ENCODE measurements around the gene TNFRSF12A. TPM values are rescaled to one million over a fixed set of nuclear protein-coding genes. Genes with fewer than 3 reads are reported as not detected.

Gene TNFRSF12A
- total RNA-seq, 1 donor from 2014 or later = 44.3 TPM

DNA sequence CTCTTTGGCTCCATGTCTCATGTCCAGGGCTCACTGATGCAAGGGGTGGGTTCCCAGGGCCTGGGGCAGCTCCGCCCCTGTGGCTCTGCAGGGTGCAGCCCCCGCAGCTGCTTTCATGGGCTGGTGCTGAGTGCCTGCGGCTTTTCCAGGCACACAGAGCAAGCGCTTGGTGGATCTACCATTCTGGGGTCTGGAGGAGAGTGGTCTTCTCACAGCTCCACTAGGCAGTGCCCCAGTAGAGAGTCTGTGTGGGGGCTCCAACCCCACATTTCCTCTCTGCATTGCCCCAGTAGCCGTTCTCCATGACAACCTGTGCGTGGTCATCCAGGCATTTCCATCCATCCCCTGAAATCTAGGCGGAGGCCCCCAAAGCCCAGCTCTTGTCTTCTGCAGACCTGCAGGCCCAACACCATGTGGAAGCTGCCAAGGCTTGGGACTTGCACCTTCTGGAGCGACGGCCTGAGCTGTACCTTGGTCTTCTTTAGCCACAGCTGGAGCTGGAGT lies 50.5 kb downstream of the TNFRSF12A start:
- H3K36me3 Mint-ChIP-seq (ENCODE audit: insufficient read depth) = no peaks in the 10 kb centered on the region
- no peaks in the 10 kb centered on the region for H3K4me1 Mint-ChIP-seq (ENCODE audit: low read depth)
- DNase-seq (ENCODE audit: low spot score, unreplicated experiment) = no peak
- H3K27me3 Mint-ChIP-seq = peaks cover 40% of the 10 kb centered on the region
- no peak overlapping the region for H3K4me3 Mint-ChIP-seq (ENCODE audit: low read depth)
- H3K9me3 Mint-ChIP-seq (ENCODE audit: low read depth) = no peaks in the 10 kb centered on the region
- H3K27ac Mint-ChIP-seq = no peak overlapping the region
- TF ChIP-seq, protein P1, sequence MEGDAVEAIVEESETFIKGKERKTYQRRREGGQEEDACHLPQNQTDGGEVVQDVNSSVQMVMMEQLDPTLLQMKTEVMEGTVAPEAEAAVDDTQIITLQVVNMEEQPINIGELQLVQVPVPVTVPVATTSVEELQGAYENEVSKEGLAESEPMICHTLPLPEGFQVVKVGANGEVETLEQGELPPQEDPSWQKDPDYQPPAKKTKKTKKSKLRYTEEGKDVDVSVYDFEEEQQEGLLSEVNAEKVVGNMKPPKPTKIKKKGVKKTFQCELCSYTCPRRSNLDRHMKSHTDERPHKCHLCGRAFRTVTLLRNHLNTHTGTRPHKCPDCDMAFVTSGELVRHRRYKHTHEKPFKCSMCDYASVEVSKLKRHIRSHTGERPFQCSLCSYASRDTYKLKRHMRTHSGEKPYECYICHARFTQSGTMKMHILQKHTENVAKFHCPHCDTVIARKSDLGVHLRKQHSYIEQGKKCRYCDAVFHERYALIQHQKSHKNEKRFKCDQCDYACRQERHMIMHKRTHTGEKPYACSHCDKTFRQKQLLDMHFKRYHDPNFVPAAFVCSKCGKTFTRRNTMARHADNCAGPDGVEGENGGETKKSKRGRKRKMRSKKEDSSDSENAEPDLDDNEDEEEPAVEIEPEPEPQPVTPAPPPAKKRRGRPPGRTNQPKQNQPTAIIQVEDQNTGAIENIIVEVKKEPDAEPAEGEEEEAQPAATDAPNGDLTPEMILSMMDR (IDR thresholded peaks at IDR 0.05; ENCODE audit: unreplicated experiment) = no peak

DNA sequence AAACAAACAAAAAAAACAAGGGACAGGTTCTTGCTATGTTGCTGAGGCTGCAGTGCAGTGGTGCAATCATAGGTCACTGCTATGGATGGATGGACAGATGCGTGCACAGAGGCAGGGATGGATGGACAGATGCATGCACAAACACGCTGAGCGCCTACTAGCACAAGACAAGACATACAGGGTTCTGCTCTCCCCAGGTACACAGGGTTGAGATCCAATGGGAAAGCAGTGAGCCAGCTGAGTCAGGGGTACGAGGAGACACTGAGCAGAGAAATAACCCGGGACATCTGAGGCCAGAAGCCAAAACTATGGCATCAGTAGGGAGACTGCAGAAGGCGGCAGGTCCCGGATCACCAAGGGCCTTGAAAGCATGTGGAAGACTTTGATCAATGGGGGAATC lies 51.5 kb downstream of the TNFRSF12A start:
- H3K9me3 Mint-ChIP-seq (ENCODE audit: low read depth) = no peaks in the 10 kb centered on the region
- H3K4me1 Mint-ChIP-seq (ENCODE audit: low read depth) = no peaks in the 10 kb centered on the region
- TF ChIP-seq, protein P1 (IDR thresholded peaks at IDR 0.05; ENCODE audit: unreplicated experiment) = no peak
- no peaks in the 10 kb centered on the region for H3K36me3 Mint-ChIP-seq (ENCODE audit: insufficient read depth)
- no peak for DNase-seq (ENCODE audit: low spot score, unreplicated experiment)
- H3K27ac Mint-ChIP-seq = no peak overlapping the region
- no peak overlapping the region for H3K4me3 Mint-ChIP-seq (ENCODE audit: low read depth)
- H3K27me3 Mint-ChIP-seq = peaks cover 40% of the 10 kb centered on the region

Other genes with a start within 250 kb of the TNFRSF12A start
- 201 and 207 TPM in 2 replicates for gene ELOB, start 243.1 kb upstream of the TNFRSF12A start, total RNA-seq
- 0.27 and 0.31 TPM in 2 replicates for gene PRSS33, start 232.8 kb upstream of the TNFRSF12A start, total RNA-seq
- not detected in 2 replicates for gene PRSS41, start 221.9 kb upstream of the TNFRSF12A start, total RNA-seq
- gene PRSS21, start 203.1 kb upstream of the TNFRSF12A start, total RNA-seq = not detected in 2 replicates
- not detected in 2 replicates for gene ZG16B, start 190.1 kb upstream of the TNFRSF12A start, total RNA-seq
- gene PRSS22, start 162.2 kb upstream of the TNFRSF12A start, total RNA-seq = 23.3 and 25.9 TPM in 2 replicates
- 26.3 and 26.9 TPM in 2 replicates for gene FLYWCH2, start 137.2 kb upstream of the TNFRSF12A start, total RNA-seq
- 19.5 and 20.7 TPM in 2 replicates for gene FLYWCH1, start 108.4 kb upstream of the TNFRSF12A start, total RNA-seq
- 0.31 and 0.47 TPM in 2 replicates for gene KREMEN2, start 56.1 kb upstream of the TNFRSF12A start, total RNA-seq
- 13.0 and 13.1 TPM in 2 replicates for gene PAQR4, start 51.0 kb upstream of the TNFRSF12A start, total RNA-seq
- gene PKMYT1, start 39.9 kb upstream of the TNFRSF12A start, total RNA-seq = 33.7 and 36.5 TPM in 2 replicates
- 2.2 and 2.9 TPM in 2 replicates for gene CLDN9, start 7.4 kb upstream of the TNFRSF12A start, total RNA-seq
- gene CLDN6, start 2.2 kb upstream of the TNFRSF12A start, total RNA-seq = 563 and 578 TPM in 2 replicates
- gene HCFC1R1, start 3.6 kb downstream of the TNFRSF12A start, total RNA-seq = 22.4 and 25.3 TPM in 2 replicates
- gene THOC6, start 3.7 kb downstream of the TNFRSF12A start, total RNA-seq = 44.1 and 47.4 TPM in 2 replicates
- gene BICDL2, start 16.6 kb downstream of the TNFRSF12A start, total RNA-seq = 10.4 and 11.7 TPM in 2 replicates
- gene MMP25, start 26.2 kb downstream of the TNFRSF12A start, total RNA-seq = 0.13 and 0.19 TPM in 2 replicates
- 2.9 and 4.6 TPM in 2 replicates for gene IL32, start 45.3 kb downstream of the TNFRSF12A start, total RNA-seq
- 0.33 and 0.34 TPM in 2 replicates for gene ZSCAN10, start 78.9 kb downstream of the TNFRSF12A start, total RNA-seq
- gene ZNF205, start 92.2 kb downstream of the TNFRSF12A start, total RNA-seq = 23.3 and 23.9 TPM in 2 replicates
- gene ZNF213, start 114.7 kb downstream of the TNFRSF12A start, total RNA-seq = 13.1 and 13.4 TPM in 2 replicates
- not detected in 2 replicates for gene OR1F1, start 167.8 kb downstream of the TNFRSF12A start, total RNA-seq
- 11.2 and 11.9 TPM in 2 replicates for gene ZNF200, start 214.8 kb downstream of the TNFRSF12A start, total RNA-seq
- not detected in 2 replicates for gene MEFV, start 236.3 kb downstream of the TNFRSF12A start, total RNA-seq

Measured in progenitor cell of endocrine pancreas (in vitro differentiated cells).